ENCODE measurements around the gene ARHGAP8.

ARHGAP8 gene

DNA sequence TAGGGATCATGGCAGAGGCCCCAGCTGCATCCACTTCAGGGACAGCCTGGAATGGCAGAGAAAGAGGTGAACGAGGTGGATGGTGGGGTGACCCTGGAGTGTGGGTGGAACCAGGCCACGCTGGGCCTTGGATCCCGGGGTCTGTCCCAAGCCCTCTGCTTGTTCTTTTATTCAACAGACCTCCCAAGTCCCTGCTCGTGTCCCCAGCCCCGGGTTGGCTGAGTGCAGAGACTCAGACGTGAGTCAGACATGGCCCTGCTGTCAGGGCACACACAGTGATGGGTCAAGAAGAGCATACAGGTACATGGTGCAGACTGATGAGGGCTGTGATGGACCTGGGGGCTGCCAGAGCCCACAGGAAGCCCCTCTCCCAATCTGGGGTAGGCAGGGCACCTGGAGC lies 6.6 kb downstream of the ARHGAP8 start:
- in situ Hi-C loops (cut with MboI; ENCODE audit: low pct_unique_long_range_greater_than_20kb, low sequenced_read_pairs): no loop called here
- no peak for DNase-seq

DNA sequence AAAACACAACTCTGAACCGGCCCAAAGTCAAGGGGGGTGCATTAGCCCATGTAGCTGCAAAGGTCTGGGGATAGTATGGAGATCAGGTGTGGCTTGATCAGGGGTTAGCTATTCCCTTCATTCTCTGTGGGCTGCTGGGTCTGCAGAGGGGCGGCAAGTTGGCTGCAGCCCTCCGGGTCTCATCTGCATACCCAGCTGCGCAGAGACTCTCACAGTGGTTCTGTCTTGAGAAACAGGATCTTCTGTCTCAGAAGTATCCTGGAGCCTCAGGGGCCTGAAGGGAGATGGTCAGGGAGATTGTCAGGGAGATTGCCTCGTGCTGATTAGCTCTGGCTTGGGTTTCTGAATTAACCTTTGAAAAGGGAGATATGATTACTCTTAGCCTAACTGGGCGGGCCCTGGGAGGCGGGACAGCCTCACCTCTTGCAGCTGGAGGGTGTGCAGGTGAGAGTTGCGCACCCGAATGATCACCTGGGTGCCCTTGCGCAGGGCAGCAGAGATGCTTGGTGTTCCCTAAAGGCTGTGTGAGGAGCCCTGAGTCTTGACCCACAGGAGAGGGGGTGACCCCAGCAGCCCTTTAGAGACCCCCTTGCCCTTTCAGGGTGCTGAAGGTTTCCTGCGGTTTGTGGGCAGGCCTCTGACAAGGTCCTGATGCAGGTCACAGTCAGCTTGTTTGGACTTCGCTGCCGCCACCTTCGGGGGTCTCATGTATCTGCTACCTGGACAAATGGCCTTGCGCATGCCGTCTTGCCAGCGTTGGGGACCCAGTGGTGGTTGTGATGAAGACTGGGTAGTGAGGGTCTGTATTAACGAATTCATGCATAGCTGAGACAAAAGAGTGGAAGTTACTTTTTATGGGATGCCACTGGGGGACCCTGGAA lies 7.3 kb downstream of the ARHGAP8 start:
- in situ Hi-C loops (cut with MboI; ENCODE audit: low pct_unique_long_range_greater_than_20kb, low sequenced_read_pairs): no loop called here
- no peak for DNase-seq

DNA sequence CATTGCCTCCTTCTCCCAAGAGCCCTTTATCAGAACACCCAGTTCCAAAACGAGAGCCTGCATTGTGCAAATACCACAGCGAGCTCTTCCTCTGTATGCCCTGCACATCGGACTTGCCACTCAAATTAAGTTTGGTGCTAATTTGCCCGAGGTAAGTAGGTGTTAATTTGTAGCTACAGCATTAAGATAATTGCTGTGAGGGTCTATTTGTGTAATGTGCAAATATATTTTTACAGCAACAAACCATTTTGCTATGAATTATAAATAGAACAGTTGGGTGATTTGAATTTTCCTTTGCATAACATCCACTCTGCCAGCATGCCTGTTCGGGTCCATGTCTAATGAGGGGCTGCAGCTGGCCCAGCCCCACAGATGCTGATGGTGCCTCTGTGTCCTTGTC lies 8.1 kb downstream of the ARHGAP8 start:
- in situ Hi-C loops (cut with MboI; ENCODE audit: low pct_unique_long_range_greater_than_20kb, low sequenced_read_pairs): no loop called here
- DNase-seq: no peak

DNA sequence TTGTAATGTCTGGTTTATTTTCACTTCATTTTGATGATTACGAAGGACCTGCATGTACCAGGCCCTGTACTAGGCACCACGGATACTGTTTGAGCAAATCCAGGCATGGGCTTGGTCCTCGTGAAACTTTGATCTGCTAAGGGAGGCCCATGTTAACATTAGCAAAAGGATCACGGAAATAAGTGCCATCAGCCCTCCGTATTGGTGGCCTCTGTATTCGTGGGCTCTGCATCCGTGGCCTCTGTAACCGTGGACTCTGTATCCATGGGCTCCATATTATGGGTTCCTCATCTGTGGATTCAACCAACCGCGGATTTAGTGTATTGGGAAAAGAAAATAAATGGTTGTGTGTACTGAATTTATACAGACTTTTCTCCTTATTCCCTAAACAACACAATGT lies 8.7 kb downstream of the ARHGAP8 start:
- no peak for DNase-seq
- in situ Hi-C loops (cut with MboI; ENCODE audit: low pct_unique_long_range_greater_than_20kb, low sequenced_read_pairs): no loop called here

DNA sequence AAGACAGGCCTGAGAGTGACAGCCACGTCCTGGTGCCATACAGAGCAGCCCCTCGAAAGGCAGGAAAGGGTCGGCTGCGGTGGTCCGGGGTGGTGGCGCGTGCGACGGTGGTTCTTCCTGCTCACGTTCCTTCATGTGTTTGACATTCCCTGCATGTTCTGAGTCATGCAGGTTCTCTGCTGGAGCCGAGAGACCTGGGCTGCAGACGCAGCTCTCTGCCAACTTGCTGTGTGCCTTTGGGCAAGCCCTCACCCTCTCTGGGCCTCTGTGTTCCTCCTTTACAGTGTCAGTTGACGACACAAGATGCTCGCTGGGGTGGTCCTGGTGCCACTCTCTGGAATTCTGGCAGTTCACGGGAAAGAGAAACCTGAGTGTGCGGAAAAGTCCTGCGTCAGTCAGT lies 12.0 kb downstream of the ARHGAP8 start:
- in situ Hi-C loops (cut with MboI; ENCODE audit: low pct_unique_long_range_greater_than_20kb, low sequenced_read_pairs): no loop called here
- no peak for DNase-seq

DNA sequence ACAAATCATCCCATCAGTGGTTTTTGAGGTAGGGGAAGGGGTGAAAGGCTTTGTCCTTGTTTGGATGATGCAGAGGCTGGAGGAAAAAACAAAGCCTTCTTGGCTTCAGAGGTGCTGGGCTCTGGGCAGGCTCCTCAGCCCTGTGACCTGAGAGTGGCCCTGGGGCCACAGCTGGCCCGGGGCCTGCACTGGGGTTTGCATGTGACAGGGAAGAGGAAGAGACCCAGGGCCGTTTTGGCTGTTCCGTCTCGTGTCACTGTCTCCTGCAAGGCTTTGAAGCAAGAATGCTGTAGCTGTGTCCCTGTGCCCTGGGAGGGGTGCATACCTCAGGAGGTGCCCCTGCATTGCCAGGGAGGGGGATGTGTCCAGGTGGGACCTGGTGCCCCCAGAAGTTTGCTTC lies 12.6 kb downstream of the ARHGAP8 start:
- DNase-seq: no peak
- in situ Hi-C loops (cut with MboI; ENCODE audit: low pct_unique_long_range_greater_than_20kb, low sequenced_read_pairs): no loop called here

DNA sequence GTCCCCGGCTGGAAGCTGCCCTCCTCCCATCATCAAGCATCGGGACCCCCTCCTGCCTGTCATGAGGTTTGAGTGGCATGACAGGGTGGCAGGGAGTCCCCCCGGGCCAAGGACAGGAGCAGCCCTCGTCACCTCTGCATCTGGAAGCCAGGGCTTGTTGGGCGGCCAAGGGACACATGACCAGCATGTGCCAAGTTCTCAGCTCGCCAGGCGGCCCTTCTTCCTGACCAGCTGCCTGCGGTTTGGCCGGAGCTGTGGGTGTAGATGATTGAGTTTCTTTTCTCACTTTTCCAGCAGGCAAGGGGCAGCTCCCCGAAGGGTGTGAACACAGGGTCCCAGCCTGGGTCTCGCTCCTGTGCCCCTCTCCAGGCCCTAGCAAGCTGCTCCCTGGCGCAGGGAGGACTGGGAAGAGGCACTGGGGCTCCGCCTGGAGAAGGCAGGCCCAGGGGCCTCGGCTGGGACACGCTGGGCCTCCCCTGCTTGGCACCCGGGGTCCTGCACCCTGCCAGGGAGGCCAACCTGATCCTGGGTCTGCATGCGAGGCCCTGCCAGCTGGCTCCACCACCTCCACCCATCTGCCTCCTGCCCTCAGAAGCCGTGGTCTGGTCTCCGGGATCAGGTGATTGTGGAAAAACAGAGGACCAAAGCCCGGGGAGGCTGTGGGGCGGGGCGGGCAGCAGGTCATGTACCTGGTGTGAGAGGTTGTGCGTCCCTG lies 13.4 kb downstream of the ARHGAP8 start:
- in situ Hi-C loops (cut with MboI; ENCODE audit: low pct_unique_long_range_greater_than_20kb, low sequenced_read_pairs): no loop called here

DNA sequence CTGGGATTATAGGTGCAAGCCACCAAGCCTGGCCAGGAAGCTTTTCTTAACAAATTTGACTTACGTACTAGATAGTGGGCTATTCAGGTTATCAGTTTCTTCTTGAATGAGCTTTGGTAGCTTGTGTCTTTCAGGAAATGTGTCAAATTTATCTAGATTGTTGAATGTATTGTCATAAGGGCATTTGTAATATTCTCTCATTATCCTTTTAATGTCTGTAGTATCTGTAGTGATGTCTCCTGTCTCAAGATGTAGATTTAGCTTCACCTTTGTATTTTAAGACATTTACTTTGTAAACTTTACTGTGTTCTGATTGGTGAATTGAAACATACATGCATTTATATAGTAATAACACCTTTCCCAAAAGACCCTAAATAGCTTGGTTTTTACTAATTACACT lies 20.7 kb downstream of the ARHGAP8 start:
- in situ Hi-C loops (cut with MboI; ENCODE audit: low pct_unique_long_range_greater_than_20kb, low sequenced_read_pairs): no loop called here
- DNase-seq: no peak

More for the DNA sequence above, 13.4 kb downstream of the ARHGAP8 start:
- no peak for DNase-seq

DNA sequence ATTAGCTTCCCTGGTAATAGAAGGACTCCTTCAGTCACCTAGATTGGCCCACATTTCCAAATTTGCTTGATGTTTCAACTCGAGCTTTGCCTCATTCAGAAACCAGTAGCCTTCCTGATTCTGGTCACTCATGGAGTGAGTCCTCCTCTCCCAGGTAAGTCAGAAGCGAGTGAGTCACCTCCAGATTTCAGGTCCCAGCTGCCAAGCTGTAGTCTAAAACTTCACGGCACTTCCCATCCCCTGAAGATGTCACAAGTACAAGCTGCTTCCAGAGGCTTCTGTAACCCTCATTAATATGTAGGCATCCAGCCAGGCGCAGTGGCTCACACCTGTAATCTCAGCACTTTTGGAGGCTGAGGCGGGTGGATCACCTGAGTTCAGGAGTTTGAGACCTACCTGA lies 23.5 kb downstream of the ARHGAP8 start:
- in situ Hi-C loops (cut with MboI; ENCODE audit: low pct_unique_long_range_greater_than_20kb, low sequenced_read_pairs): no loop called here
- no peak for DNase-seq

DNA sequence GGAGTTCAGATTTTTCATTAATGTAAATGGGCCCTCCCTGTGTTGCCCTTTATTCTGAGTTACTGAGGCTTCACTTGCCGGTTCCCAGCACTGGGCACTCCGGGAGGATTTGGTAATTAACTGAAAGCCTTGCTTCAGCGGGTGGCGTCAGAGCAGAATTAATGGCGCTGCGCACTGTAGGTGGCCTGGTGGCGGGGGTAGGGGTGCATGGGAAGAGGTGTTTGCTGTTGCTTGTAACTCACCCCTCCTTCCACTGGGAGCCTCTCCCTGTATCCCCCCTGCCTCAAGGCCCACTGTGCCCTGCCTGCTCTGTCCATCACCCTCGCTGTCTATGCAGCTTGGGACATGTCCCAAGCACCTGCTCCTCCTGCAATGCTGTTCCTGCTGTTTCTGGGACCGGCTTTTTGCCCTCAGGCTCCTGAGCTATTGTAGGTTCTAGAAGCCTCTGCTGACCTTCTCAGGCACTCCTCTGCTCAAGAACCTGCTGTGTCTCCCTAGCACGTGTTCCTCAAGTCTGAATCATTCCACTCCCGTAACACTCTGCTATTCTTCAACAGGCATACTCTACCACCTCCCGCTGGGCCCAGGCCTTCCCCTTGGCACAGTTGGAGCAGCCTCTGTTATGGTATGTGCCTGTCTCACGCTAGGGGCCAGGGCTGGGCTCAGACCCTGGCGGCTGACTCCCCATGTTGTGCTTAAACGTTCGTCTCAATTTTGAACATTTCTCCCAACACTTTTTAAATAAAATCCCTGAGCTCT lies 24.4 kb downstream of the ARHGAP8 start:
- in situ Hi-C loops (cut with MboI; ENCODE audit: low pct_unique_long_range_greater_than_20kb, low sequenced_read_pairs): no loop called here
- no peak for DNase-seq

DNA sequence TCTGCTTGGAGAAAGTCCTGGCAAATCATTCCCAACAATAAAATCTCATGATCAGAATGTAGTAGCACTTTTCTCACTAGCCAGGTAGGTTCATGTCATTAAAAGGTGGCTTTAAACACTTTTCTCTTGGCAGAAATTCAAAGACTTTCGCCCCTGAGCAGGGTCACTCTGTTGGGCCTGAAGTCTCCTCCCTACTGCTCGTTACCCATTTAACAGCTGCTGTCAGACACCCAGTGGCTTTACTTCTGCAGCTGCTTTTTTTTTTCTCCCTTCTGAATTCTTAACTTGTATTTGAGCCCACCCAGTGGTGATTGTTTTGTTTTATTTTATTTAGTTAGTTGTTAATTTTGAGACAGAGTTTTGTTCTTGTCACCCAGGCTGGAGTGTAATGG lies 25.0 kb downstream of the ARHGAP8 start:
- DNase-seq: no peak
- in situ Hi-C loops (cut with MboI; ENCODE audit: low pct_unique_long_range_greater_than_20kb, low sequenced_read_pairs): no loop called here

DNA sequence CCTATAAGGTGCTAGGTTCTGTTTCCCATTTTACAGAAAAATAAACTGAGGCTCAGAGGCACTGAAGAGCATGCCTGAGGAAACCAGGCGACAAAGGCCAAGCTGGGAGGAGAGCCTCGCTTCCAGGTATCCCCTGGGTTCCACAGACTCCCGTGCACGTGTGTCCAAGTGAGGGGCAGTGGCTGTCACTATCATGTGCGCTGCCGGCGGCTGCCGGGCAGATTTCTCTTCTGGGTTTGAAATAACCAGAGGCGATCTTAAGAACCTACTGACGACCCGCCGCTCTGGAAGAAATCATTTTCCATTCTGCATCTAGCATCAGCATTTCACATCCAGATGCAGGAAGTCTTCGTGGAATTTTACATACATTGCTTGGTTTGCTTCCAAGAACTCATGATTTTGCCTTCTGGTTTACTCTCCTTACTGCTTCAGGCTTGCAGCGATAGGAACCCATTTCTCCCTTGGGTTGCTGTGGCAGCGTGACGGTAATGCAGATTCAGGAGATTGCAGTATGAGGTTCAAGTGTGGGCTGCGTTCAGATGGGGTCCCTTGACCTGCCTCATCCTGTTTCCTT lies 28.6 kb downstream of the ARHGAP8 start:
- in situ Hi-C loops (cut with MboI; ENCODE audit: low pct_unique_long_range_greater_than_20kb, low sequenced_read_pairs): no loop called here
- DNase-seq: no peak

DNA sequence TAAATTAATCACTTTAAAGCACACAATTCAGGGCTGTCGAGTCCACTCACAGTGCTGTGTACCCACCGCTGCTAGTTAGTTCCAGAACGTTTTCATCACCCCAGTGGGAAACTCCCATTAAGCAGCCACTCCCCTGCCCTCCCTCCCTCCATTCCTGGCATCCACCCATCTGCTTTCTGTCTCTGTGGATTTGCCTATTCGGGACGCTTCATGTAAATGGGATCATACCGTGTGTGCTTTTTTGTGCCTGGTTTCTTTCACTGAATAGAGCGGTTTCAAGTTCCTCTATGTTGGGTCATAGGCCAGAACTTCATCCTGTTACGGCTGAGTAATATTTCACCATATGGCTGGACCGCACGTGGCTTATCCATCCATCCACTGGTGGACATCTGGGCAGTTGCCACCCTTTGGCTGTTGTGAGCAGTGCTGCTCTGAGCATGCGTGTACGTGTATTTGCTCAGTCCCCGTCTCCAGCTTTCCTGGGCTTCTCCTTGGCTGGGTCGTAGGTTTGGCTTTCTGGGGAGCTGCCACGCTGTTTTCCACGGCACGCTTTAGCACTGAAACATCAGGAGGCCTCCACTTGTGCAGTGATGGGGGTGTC lies 30.1 kb downstream of the ARHGAP8 start:
- no peak for DNase-seq
- in situ Hi-C loops (cut with MboI; ENCODE audit: low pct_unique_long_range_greater_than_20kb, low sequenced_read_pairs): no loop called here

DNA sequence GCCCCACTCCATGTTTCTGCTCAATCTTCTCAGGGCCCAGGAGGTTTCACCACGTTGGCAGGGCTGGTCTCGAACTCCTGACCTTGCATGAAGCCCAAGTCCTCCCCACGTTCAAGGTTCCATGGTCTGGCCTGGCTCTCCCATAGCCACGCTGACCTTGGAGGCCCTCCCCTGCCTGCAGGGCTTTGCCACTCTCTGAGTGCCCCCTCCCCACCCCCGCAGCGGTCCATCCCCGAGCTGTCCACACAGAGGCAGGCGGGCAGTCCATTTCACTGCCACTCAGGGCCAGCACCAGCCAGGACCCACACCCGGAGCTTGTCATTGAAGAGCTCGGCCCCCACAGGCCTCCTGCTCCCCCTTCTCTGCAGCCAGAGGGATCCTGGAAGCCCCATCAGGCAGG lies 30.7 kb downstream of the ARHGAP8 start:
- DNase-seq: no peak
- in situ Hi-C loops (cut with MboI; ENCODE audit: low pct_unique_long_range_greater_than_20kb, low sequenced_read_pairs): no loop called here

DNA sequence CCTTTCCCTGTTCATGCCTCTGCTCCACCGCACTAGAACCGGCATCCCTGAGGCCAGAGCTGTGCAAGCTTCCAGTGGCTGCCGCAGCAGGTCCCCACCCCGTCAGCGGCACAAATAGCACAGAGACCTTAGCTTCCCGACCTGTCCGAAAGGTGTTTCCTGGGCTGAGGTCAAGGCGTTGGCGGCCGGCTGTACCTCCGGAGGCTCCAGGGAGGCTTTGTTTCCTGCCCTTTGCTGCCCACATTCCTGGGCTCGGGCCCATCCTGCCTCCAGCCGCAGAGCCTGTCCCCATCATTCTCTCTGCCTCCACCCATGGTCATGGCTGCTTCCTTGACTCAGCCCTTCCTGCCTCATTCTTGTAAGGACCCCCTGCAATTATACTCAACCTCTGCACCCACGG lies 31.2 kb downstream of the ARHGAP8 start:
- no peak for DNase-seq
- in situ Hi-C loops (cut with MboI; ENCODE audit: low pct_unique_long_range_greater_than_20kb, low sequenced_read_pairs): no loop called here

DNA sequence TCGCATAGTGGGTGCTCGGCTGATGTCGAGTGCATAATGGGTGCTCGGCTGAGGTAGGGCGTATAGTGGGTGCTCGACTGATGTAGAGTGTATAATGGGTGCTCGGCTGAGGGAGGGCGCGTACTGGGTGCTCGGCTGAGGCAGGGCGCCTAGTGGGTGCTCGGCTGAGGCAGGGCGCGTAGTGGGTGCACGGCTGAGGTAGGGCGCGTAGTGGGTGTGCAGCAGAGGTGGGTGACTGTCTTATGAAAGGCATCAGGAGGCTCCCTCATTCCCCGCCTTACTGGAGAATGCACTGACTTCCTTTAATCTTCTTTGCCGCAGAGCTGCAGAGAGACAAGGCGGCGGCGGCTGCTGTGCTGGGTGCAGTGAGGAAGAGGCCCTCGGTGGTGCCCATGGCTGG lies 33.8 kb downstream of the ARHGAP8 start:
- no peak for DNase-seq
- in situ Hi-C loops (cut with MboI; ENCODE audit: low pct_unique_long_range_greater_than_20kb, low sequenced_read_pairs): no loop called here

DNA sequence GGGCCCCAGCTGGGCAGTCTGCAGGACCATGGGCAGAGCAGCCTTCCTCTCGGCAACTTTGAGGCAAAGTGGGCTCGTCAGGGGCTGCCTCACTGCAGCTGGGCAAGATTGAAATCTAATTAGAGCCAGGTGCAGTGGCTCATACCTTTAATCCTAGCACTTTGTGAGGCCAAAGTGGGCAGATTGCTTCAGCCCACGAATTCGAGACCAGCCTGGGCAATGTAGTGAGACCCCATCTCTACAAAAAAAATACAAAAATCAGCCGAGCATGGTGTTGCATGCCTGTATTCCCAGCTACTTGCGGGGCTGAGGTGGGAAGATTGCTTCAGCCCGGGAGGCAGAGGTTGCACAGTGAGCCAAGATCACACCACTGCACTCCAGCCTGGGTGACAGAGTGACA lies 34.2 kb downstream of the ARHGAP8 start:
- in situ Hi-C loops (cut with MboI; ENCODE audit: low pct_unique_long_range_greater_than_20kb, low sequenced_read_pairs): no loop called here
- no peak for DNase-seq

DNA sequence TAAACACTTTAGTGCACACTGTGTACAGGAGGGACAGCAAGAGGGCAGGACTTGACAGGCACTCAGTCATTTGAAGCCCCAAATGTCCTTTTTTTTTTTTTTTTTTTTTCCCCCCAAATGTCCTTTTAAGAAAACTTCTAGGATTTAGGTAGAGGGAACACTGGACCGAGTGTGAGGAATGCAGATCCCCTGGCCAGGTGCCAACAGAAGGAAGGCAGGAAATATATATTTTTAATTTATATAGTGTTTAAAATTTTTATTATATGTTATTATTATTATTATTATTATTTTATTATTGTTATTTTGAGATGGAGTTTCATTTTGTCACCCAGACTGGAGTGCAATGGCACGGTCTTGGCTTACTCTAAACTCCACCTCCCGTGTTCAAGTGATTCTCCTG lies 35.5 kb downstream of the ARHGAP8 start:
- DNase-seq: no peak
- in situ Hi-C loops (cut with MboI; ENCODE audit: low pct_unique_long_range_greater_than_20kb, low sequenced_read_pairs): no loop called here

DNA sequence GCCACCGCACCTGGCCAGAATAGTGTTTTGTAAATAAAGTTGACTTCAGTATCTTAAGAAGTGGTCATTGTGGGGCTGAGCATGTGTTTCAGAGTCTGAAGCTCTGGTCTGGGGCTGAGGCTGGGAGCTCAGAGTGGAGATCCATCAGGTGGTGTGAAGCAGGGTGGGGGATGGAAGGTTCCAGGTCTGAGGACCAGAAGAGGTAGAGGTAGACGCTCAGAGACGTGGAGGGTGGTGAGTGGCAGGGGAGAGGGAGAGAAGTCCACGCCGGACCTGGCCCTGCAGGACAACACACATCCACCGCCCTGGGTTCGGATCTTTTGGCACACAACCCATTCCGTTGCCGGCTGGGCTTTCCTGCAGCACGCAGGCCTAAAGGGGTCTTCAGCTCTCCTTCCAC lies 40.7 kb downstream of the ARHGAP8 start:
- no peak for DNase-seq

More for the DNA sequence above, 40.7 kb downstream of the ARHGAP8 start:
- in situ Hi-C loops (cut with MboI; ENCODE audit: low pct_unique_long_range_greater_than_20kb, low sequenced_read_pairs): no loop called here

All from KBM-7 (cell line).